Upper lobe of left lung (tissue), 4 donors: Measurements from ENCODE around the gene TNNT3.

Experiments
- CTCF ChIP-seq, 6 experiments: fragments of 450-650 bp in 4 of 6; fragments of 200-600 bp in 2 of 6; sonication (generic) in 2 of 6; IDR thresholded peaks; one replicate each; pipeline ENCODE4 v1.5.1; 2016 to 2019; ENCODE audit warnings: antibody characterized with exemption in 6 of 6
- EP300 ChIP-seq, 4 donors: sonication (generic); formaldehyde crosslinking; IDR thresholded peaks; one replicate each; pipeline ENCODE4 v1.5.1; 2017; ENCODE audit warnings: antibody characterized with exemption in 4 of 4, control low read depth in 2 of 4
- POLR2A ChIP-seq, 4 donors: fragments of 450-650 bp; IDR thresholded peaks; one replicate each; pipeline ENCODE4 v1.5.1; 2016 to 2017; ENCODE audit warnings: antibody characterized with exemption in 4 of 4, mild to moderate bottlenecking in 2 of 4

GRCh38 chr11:1906181-1906580 is 13.3 kb upstream of the TNNT3 start:
- TF ChIP-seq EP300 (IDR thresholded peaks at IDR 0.05): no peak
- TF ChIP-seq CTCF (IDR thresholded peaks at IDR 0.05): no peak
- TF ChIP-seq POLR2A (IDR thresholded peaks at IDR 0.05): no peak
